ENCODE results near the gene KIFAP3. TPM values are rescaled to one million over a fixed set of nuclear protein-coding genes. Genes with fewer than 3 reads are reported as not detected.

The KIFAP3 gene
- total and polyA plus RNA-seq, 2 donors (not counting 1 experiment from before 2014, with no cell fraction given): 30.2 to 42.9 TPM

GRCh38 chr1:169886422-169886821 is 188.1 kb downstream of the KIFAP3 start:
- Histone ChIP-seq H3K79me2 (ENCODE audit: control insufficient read depth, insufficient read depth, low read length) (peaks cover 20% of the 10 kb centered on the region), H3K4me2 (ENCODE audit: extremely low read depth, insufficient read depth, low read length) (no peak overlapping the region), H2AFZ (ENCODE audit: low read length) (no peak overlapping the region), H4K20me1 (ENCODE audit: control insufficient read depth, extremely low read depth, insufficient read depth, low read length) (no peaks in the 10 kb centered on the region), H3K4me3 (replicated peaks in 1 of 4; ENCODE audit: control extremely low read depth in 1 of 4, insufficient read depth in 1 of 4, low read depth in 3 of 4, low read length in 4 of 4) (no peak overlapping the region), H3K9me3 (ENCODE audit: control insufficient read depth, insufficient read depth, low read depth, low read length) (no peaks in the 10 kb centered on the region), H3K4me1 (ENCODE audit: control insufficient read depth, extremely low read depth, insufficient read depth, low read length) (no peaks in the 10 kb centered on the region), H3K36me3 (ENCODE audit: control insufficient read depth, insufficient read depth, low read length) (no peaks in the 10 kb centered on the region), H3K27ac (ENCODE audit: insufficient read depth, low read length) (no peak overlapping the region), H3K27me3 (ENCODE audit: control insufficient read depth, insufficient read depth, low read length) (no peaks in the 10 kb centered on the region), H3K9ac (ENCODE audit: insufficient read depth, low read length) (no peak overlapping the region)
- no peak for DNase-seq (ENCODE audit: low read depth in 2 of 2)
- TF ChIP-seq, protein P1, sequence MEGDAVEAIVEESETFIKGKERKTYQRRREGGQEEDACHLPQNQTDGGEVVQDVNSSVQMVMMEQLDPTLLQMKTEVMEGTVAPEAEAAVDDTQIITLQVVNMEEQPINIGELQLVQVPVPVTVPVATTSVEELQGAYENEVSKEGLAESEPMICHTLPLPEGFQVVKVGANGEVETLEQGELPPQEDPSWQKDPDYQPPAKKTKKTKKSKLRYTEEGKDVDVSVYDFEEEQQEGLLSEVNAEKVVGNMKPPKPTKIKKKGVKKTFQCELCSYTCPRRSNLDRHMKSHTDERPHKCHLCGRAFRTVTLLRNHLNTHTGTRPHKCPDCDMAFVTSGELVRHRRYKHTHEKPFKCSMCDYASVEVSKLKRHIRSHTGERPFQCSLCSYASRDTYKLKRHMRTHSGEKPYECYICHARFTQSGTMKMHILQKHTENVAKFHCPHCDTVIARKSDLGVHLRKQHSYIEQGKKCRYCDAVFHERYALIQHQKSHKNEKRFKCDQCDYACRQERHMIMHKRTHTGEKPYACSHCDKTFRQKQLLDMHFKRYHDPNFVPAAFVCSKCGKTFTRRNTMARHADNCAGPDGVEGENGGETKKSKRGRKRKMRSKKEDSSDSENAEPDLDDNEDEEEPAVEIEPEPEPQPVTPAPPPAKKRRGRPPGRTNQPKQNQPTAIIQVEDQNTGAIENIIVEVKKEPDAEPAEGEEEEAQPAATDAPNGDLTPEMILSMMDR (conservative IDR thresholded peaks at IDR 0.05 in 1 of 2, IDR thresholded peaks at IDR 0.05 in 1 of 2; ENCODE audit: low read depth in 1 of 2, low read length in 2 of 2): no peak
- TF ChIP-seq EZH2 (IDR thresholded peaks at IDR 0.05; ENCODE audit: low read length, missing control alignments): no peak

DNA sequence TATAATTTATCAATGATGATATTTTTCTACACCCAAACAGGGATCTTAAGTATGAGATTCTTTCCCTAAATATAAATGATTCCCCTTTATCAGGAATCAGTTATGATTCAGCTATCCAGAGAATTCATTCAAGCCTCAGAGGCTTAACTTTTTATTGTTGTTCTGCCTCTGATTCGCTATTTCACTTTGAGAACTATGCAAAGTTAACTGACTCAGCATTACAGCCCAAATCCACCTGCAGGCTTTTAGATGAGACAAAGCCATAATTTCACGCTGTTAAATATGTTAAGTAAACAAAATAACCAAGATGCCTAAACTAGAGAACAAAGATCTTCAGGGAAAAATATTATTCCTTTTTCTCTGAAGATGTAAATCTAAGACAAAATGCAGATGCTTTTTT is 189.3 kb downstream of the KIFAP3 start:
- H3K79me2 ChIP-seq (ENCODE audit: control insufficient read depth, insufficient read depth, low read length): peaks cover 9% of the 10 kb centered on the region
- no peak overlapping the region for H3K4me2 ChIP-seq (ENCODE audit: extremely low read depth, insufficient read depth, low read length)
- H3K4me1 ChIP-seq (ENCODE audit: control insufficient read depth, extremely low read depth, insufficient read depth, low read length): no peaks in the 10 kb centered on the region
- H4K20me1 ChIP-seq (ENCODE audit: control insufficient read depth, extremely low read depth, insufficient read depth, low read length): no peaks in the 10 kb centered on the region
- no peak overlapping the region for H3K27ac ChIP-seq (ENCODE audit: insufficient read depth, low read length)
- H3K9me3 ChIP-seq (ENCODE audit: control insufficient read depth, insufficient read depth, low read depth, low read length): no peaks in the 10 kb centered on the region
- DNase-seq (ENCODE audit: low read depth in 2 of 2): peak in 1 of 2 donors; percentile 27
- no peak for TF ChIP-seq EZH2 (IDR thresholded peaks at IDR 0.05; ENCODE audit: low read length, missing control alignments)
- TF ChIP-seq, protein P1 (conservative IDR thresholded peaks at IDR 0.05 in 1 of 2, IDR thresholded peaks at IDR 0.05 in 1 of 2; ENCODE audit: low read depth in 1 of 2, low read length in 2 of 2): no peak
- H2AFZ ChIP-seq (ENCODE audit: low read length): no peak overlapping the region
- no peak overlapping the region for H3K4me3 ChIP-seq (replicated peaks in 1 of 4; ENCODE audit: control extremely low read depth in 1 of 4, insufficient read depth in 1 of 4, low read depth in 3 of 4, low read length in 4 of 4)
- H3K9ac ChIP-seq (ENCODE audit: insufficient read depth, low read length): no peak overlapping the region
- no peaks in the 10 kb centered on the region for H3K27me3 ChIP-seq (ENCODE audit: control insufficient read depth, insufficient read depth, low read length)
- no peaks in the 10 kb centered on the region for H3K36me3 ChIP-seq (ENCODE audit: control insufficient read depth, insufficient read depth, low read length)

GRCh38 chr1:169884634-169885033 is 189.9 kb downstream of the KIFAP3 start:
- TF ChIP-seq, protein P1 (conservative IDR thresholded peaks at IDR 0.05 in 1 of 2, IDR thresholded peaks at IDR 0.05 in 1 of 2; ENCODE audit: low read depth in 1 of 2, low read length in 2 of 2): no peak
- no peak for TF ChIP-seq EZH2 (IDR thresholded peaks at IDR 0.05; ENCODE audit: low read length, missing control alignments)
- no peak overlapping the region for H3K4me3 ChIP-seq (replicated peaks in 1 of 4; ENCODE audit: control extremely low read depth in 1 of 4, insufficient read depth in 1 of 4, low read depth in 3 of 4, low read length in 4 of 4)
- no peak overlapping the region for H3K9ac ChIP-seq (ENCODE audit: insufficient read depth, low read length)
- no peaks in the 10 kb centered on the region for H3K4me1 ChIP-seq (ENCODE audit: control insufficient read depth, extremely low read depth, insufficient read depth, low read length)
- no peak overlapping the region for H2AFZ ChIP-seq (ENCODE audit: low read length)
- DNase-seq (ENCODE audit: low read depth in 2 of 2): peak; percentile 6 to 23
- H3K9me3 ChIP-seq (ENCODE audit: control insufficient read depth, insufficient read depth, low read depth, low read length): no peaks in the 10 kb centered on the region
- H4K20me1 ChIP-seq (ENCODE audit: control insufficient read depth, extremely low read depth, insufficient read depth, low read length): no peaks in the 10 kb centered on the region
- no peak overlapping the region for H3K4me2 ChIP-seq (ENCODE audit: extremely low read depth, insufficient read depth, low read length)
- H3K36me3 ChIP-seq (ENCODE audit: control insufficient read depth, insufficient read depth, low read length): no peaks in the 10 kb centered on the region
- H3K79me2 ChIP-seq (ENCODE audit: control insufficient read depth, insufficient read depth, low read length): peaks cover 6% of the 10 kb centered on the region
- H3K27ac ChIP-seq (ENCODE audit: insufficient read depth, low read length): no peak overlapping the region
- no peaks in the 10 kb centered on the region for H3K27me3 ChIP-seq (ENCODE audit: control insufficient read depth, insufficient read depth, low read length)
